ENCODE measurements around the gene G2E3. TPM values are rescaled to one million over a fixed set of nuclear protein-coding genes. Genes with fewer than 3 reads are reported as not detected.
"Not testable (repeated sequence)": the region's sequence is repeated elsewhere in the genome, so short reads cannot be mapped to it uniquely, and the experiment has no call there.

G2E3 gene
- total RNA-seq, 1 experiment from 2014 or later: 3.7 TPM

DNA sequence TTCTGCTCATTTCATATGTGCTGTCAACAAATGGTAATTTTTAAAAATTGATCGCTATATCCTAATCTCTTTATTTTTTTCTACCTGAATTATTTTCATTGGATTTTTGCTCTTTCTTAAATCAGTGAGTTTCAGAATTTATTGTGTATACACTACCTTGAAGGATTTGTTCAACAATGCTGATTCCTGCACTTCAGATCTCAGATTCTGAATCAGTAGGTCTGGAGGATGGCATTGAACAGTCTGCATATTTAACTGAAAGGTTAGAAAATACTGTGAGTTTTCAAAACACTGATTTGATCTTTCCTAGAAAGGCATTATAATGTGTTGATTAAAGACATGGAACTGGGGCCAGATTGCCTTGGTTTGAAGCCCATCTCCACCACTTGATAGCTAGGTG, 1.6 kb downstream of the G2E3 start:
- DNase-seq (ENCODE audit: low spot score): no peak

DNA sequence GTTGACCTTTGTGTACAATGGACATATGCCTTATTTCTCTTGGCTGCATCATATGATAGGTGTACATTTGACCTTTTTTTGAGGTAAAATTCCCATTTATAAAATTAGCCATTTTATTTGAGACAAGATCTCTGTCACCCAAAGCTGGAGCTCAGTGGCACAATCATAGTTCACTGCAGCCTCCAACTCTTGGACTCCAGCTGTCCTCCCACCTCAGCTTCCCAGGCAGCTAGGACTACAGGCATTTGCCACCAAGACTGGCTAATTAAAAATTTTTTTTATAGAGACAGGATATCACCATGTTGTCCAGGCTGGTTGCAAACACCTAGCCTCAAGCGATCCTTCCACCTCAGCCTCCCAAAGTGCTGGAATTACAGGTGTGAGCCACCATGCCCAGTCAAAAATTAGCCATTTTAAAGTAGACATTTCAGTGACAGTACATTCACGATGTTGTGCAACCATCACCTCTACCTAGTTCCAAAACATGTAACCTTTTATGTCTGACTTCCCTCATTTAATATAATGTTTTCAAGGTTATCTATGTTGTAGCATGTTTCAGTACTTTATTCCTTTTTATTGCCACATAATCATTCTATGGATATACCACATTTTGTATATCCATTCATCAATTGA, 5.4 kb downstream of the G2E3 start:
- no peak for DNase-seq (ENCODE audit: low spot score)

DNA sequence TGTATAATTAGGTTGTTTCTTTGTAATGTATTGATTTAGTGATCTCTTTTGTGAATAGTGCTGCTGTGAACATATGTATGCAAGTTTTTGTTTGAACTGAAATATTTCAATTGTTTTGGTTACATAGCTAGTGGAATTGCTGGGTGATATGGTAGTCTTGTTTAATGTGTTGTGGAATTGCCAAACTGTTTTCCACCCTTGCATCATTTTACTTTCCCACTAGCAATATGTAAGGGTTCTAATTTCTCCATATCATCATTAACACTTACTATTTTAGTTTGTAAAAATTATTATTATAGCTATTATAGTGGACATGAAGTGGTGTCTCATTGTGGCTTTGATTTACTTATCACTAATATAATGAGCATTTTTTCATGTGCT, 5.9 kb downstream of the G2E3 start:
- DNase-seq (ENCODE audit: low spot score): no peak

DNA sequence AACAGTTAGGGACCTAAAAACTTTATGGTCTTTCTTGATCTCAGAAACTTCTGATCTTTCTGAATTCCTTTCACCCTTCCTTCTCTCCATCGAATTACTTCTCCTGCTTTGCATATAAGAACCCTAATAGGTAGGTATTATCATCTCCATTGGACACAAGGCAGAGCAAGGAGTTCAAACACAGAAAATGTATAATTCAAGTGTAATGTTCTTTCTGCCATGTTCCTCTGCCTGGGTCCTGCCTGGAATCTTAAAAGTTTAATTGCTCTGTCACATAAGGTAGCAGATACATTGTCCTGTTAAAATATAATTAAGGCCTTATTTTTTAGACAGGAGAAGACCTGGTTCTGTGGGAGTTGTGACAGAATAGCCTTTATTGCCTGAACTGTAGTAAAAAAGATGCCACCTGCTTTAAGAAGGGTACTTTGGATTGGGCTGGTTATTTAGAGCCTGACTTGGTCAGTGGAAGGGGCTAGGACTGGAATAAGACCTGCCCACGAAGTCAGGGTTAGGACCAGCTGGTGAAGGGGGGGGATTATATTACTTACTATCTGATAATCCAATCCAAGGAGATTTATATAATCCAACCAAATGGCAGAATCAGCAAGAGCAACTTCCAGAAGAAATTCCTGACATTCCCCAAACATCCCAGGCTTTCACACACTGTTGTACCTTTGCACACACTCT, 10.4 kb downstream of the G2E3 start:
- DNase-seq (ENCODE audit: low spot score): no peak

DNA sequence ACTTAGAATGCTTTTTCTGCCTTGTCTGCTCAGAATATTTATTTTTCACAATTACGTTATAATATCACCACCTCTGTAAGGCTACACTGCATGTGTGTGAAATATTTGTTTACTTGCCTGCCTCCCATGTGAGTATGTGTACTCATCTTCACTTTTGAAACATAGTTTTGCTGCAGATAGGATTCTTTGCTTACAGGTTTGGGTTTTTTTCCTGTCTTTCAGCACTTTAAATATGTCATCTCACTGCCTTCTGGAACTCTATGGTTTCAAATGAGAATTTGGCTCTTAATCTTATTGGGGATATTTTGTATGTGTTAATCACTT, 10.9 kb downstream of the G2E3 start:
- DNase-seq (ENCODE audit: low spot score): no peak

DNA sequence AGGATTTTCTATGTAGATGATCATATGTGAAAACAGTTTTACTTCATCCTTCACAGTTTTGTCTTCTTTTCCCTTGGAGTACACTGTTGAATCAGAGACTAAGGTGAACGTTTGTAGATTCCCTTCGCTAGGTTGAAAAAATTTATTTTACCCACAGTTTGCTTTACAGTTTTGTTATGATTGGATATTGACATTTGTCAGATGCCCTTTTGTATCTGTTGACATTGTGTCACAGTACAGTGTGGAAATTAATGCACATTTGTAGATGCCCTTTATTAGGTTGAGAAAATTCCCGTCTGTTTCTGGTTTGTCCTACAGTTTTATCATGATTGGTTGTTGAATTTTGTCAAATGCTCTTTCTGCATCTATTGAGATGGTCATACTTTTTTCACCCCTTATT, 13.3 kb downstream of the G2E3 start:
- DNase-seq (ENCODE audit: low spot score): no peak

DNA sequence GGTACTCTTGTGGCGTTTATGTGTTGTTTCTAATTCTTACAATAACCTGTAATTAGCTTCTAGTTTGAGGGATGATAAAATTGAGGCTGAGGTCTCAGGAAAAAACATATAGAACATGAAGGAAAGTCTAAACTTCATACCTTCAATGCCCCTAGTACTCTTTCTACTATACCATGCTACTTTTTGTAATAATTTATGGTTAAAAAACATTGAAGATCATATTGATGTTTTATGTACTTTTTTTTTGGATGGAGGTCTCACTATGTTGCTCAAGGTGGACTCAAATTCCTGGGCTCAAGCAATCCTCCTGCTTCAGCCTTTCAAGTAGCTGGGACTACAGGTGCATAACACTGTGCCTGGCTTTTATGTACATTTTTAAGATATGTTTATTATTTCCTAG, 13.8 kb downstream of the G2E3 start:
- DNase-seq (ENCODE audit: low spot score): no peak

DNA sequence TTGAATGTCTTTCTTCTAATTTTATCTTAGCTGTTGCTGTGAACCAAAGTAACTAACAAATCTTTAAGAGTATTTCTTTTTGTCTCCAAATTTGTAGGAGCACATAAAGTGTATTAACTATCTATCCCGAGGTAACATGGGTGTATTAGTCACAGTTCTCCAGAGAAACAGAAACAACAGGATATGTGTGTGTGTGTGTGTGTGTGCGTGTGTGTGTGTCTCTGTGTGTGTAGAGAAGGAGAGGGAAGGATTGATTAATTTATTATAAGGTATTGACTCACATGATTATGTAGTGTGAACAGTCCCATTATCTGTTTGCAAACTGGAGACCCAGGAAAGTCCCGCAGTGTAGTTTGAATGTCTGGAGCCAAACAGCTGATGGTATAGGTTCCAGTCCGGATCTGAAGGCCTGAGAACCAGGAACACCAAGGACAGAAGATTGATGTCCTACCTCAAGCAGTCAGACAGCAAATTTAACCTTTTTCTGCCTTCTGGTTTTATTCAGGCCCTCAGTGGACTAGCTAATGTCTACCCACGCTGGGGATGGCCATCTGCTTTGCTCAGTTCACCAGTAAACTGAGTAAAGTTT, 14.4 kb downstream of the G2E3 start:
- DNase-seq (ENCODE audit: low spot score): no peak

DNA sequence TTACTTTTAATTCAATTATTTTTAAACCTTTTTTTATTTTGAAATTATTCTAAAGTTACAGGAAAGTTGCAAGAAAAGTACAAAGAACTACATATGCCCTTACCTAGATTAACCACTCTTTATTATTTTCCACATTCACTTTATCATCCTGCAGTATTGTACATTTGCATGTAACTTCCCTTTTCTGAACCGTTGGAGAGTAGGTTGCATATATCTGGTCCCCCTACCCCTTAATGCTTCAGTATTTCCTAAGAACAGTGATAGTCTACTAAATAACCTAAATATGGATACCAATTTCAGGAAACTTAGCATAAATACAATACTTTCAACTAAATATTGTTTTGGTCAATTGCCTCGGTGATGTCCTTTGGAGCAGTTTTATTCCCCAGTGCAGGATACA, 15.0 kb downstream of the G2E3 start:
- DNase-seq (ENCODE audit: low spot score): no peak

DNA sequence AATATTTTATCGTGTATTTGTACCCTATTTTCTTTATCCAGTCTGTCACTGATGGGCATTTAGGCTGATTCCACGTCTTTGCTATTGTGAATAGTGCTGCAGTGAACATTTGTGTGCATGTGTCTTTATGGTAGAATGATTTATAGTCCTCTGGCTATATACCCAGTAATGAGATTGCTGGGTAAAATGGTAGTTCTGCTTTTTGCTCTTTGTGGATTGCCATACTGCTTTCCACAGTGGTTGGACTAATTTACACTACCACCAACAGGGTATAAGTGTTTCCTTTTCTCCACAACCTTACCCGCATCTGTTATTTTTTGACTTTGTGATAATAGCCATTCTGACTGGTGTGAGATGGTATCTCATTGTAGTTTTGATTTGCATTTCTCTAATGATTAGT, 15.8 kb downstream of the G2E3 start:
- not testable (repeated sequence) for DNase-seq (ENCODE audit: low spot score)

DNA sequence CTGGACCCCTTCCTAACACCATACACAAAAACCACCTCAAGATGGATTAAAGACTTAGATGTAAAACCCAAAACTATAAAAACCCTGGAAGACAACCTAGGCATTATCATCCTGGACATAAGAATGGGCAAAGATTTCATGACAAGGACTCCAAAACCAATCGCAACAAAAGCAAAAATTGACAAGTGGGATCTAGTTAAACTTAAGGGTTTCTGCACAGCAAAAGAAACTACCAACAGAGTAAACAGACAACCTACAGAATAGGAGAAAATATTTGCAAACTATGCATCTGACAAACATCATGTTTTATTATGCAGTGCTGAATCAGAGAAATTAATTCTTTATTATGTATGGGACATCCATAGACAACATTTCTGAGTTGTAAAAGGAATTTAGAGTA, 17.4 kb downstream of the G2E3 start:
- not testable (repeated sequence) for DNase-seq (ENCODE audit: low spot score)

DNA sequence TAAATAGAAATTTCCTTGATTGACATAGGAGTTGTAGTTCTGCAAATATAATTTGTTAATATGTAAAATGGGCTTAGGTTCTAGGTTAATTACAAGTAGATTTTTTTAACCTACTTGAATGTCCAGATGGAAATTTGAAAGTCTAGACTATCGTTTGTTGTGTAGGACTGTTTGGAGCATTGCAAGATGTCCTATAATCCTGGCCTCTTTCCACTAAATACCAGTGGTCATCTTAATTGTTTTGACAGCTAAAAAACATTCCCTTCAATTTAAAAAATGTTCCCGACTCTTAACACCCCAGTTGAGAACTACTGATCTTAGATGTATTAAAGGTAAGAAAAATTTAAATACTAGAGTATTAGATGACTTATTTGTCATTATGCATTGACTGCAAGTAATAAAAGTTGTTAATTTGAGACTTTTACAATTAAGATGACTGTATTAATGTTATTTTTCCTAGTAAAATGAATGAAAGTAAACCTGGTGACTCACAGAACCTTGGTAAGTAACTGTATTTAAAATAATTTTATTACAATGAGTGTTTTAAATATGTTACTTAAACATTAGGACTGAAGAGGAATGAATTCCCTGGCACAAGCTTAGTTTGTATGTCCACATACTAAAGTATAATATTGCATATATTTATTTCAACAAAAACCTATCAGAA, 21.8 kb downstream of the G2E3 start:
- no peak for DNase-seq (ENCODE audit: low spot score)

DNA sequence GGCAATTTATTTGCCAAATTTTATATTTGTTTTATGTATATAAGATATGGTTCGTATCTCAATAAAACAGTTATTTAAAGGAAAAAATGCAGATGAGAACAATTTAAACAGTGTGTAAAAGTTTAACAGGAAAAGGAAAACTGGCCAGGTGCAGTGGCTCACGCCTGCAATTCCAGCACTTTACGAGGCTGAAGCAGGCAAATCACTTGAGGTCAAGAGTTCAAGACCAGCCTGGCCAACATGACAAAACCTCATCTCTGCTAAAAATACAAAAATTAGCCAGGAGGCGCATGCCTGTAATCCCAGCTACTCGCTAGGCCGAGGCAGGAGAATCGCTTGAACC, 22.3 kb downstream of the G2E3 start:
- DNase-seq (ENCODE audit: low spot score): no peak

DNA sequence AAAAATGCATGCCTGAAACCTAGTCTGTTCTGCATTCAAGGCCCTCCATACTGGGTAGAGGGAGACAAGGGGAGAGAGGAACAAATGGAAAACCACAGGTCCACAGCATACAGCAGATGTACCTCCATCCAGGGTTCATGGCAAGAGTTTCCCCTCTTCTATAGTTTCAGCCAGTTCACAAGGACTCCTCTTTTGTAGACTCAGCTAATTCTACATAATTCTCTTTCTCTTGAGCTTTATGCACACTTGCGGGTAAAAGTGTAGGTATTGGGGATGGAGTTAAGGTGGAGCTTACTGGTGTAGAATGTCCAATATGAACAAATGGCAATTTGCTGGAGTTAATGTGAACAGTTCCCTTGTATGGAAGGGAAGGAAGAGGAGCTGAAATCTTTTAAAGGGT, 23.4 kb downstream of the G2E3 start:
- no peak for DNase-seq (ENCODE audit: low spot score)

DNA sequence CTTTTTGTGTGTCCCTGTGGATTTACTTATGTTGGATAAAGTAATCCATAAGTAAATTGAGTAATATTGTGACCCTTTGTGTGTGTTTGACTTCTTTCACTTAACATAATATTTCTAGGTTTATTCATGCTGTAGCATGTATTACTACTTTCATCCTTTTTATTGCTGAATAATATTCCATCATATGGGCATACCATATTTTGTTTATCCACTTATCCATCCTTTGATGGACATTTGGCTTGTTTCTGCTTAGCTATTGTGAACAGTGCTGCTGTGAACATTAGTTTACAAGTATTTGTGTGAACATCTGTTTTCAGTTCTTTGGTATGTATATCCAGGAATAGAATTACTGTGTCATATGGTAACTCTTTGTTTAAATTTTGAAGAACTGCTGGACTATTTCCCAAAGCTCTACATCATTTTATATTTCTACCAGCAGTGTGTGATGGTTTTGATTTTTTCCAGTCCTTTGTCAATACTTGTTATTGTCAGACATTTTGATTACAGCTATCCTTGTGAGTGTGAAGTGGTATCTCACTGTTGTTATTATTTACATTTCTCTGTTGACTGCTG, 25.2 kb downstream of the G2E3 start:
- DNase-seq (ENCODE audit: low spot score): no peak

DNA sequence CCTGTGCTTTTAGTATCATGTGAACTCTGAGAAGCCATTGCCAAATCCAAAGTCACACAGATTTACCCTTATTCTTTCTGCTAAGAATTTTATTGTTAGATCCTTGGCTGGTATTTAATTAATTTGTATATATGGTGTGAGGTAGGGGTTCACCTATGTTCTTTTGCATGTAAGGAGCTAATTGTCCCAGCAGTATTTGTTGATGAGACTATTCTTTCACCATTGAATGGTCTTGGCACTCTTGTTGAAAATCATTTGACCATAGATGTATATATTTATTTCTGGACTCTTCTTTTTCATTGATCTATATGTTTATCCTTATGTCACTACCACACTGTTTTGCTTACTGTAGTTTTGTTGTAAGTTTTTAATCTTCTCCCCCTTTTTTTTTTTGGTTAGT, 26.2 kb downstream of the G2E3 start:
- DNase-seq (ENCODE audit: low spot score): no peak

DNA sequence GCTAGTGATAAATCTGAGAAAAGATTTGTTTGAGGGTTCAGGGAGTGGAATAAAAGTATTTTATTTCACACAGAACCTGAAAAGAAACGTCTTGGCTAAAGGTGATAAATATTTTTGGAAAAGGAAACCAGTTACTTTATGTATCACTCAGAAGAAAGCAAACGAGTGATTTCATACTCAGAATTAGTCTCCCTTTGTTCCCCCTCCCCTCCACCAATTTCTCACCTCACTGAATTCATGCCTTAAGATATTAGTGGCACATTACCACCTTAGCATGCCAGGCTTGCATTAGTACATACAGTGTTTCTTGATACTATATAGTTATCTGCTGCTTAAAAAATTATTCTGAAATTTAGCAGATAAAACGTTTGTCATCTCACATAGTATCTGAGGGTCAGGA, 28.2 kb downstream of the G2E3 start:
- DNase-seq (ENCODE audit: low spot score): no peak

DNA sequence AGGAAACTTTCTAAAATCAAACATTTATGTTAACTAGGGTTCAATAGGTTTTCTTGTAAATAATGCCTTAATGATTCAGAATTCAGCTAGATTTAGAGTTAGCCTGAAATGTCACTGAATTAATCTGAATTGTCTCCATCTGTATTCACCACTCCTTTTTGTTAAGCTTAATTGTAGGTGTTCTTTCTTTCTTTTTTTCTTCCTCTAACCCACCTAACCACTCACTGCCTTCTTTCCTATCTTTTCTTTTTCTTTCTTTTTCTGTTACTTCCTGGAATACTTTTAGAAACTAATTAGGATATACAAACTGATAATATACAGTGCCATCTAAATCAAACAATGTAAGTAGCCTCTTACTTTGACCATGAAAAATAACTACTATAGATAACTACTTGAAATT, 29.9 kb downstream of the G2E3 start:
- no peak for DNase-seq (ENCODE audit: low spot score)

DNA sequence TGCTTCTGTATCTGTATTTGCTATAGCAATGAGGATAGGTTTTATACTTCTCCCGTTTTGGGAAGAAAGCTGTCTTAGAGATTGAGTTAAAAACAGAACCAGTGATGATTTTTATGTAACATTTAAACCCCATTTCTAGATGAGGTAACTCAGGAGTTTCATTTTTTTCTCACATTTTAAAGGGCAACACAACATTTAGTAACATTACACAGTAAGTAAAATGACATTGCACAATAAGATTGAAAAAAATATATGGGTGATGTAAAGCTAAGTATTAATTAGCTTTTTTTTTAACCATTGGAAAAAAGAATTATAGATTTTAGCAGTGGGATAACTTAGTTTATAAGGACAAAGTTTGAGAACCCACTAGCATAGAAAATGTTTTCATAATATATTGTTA, 38.0 kb downstream of the G2E3 start:
- no peak for DNase-seq (ENCODE audit: low spot score)

DNA sequence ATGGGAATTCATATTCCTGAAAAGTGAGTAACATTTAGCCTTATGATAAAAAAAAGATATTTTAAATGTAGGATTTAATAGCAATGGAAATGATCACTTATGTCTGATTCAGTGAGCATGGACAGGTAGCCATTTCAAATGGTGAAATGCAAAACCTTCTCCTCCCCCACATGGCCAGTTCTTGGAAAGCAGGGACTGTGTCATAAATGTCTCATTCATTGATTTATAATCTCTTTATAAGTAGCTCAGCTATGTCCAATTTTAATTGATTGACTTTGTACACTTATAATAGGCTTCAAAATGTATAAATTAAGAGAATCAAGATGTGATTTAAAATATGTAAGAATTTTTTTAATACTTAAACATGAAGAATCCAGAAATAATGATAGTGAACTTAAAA, 38.5 kb downstream of the G2E3 start:
- no peak for DNase-seq (ENCODE audit: low spot score)

DNA sequence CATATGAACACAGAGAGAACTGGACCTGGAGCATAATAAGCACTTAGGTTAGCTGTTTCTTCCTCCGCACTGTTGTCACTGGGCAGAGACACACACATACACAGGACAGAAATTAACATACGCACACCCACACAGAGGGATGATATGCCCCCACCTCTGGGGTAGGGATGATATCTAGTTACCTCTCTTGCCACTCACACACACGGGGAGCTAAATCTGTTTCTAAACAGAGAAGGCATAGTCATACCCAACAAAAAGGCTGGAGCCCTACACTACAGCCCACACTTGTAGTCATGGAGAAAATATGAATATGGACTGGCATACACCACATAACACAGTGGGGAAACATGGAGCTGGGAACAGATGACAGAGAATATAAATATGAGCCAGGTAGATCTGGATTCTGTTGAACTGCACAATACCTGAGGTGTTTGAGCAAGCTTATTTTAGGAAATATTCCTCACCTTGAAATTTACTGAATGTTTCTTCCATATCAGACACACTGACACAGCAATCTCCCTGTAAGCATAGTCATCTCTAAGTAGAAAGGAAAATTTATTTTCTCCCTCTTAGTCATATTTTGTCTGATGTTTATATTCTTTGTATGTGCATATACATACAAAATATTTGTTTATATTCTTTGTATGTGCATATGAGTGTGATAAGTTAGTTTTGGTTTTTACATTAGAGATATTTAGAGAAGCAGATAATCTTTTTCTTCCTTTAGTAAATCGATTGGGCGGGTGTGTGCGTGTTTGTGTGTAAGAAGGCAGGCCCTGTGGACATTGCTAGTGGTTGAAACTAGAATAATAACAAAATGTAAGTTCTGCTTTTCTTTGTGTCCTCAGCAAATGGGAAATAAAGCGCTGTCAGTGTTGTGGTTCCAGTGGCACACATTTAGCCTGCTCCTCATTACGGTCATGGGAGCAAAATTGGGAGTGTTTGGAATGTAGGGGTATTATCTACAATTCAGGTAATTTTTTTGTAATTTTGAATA, 42.3 kb downstream of the G2E3 start:
- DNase-seq (ENCODE audit: low spot score): no peak

DNA sequence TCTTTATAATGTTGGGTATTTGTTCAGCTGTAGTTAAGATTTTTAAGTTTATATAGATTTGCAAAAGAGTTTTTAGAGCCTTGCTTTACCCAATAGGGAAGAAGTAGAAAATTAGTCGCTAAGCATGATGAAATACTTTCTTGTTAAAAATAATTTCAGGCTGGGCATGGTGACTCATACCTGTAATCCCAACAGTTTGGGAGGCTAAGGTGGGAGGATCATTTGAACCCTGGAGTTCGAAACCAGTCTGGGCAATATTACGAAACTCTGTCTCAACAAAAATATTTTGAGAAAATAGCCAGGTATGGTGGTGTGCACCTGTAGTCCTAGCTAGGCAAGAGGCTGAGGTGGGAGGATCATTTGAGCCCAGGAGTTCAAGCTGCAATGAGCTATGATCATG, 44.4 kb downstream of the G2E3 start:
- DNase-seq (ENCODE audit: low spot score): no peak
